Karpas-422 (cell line): ENCODE measurements around the gene MPP3. TPM values are rescaled to one million over a fixed set of nuclear protein-coding genes. Genes with fewer than 3 reads are reported as not detected.

Source experiments
- DNase-seq: peaks from one replicate; pipeline ENCODE4 v3.0.0-alpha.2; 2015
- H2AFZ ChIP-seq: fragments of 200-600 bp; sonication (generic); 2 replicates; pipeline ENCODE4 v1.6.1; 2014; ENCODE audit warnings: antibody characterized with exemption, low read length, mixed read lengths
- H3K27ac ChIP-seq: fragments of 200-600 bp; sonication (generic); 2 replicates; pipeline ENCODE4 v1.5.1; 2014; ENCODE audit warnings: mild to moderate bottlenecking, low read length, moderate library complexity
- H3K27me3 ChIP-seq: fragments of 200-600 bp; sonication (generic); 2 replicates; pipeline ENCODE4 v1.6.1; 2014; ENCODE audit warnings: low read length, mixed read lengths
- H3K36me3 ChIP-seq: fragments of 200-600 bp; sonication (generic); 2 replicates; pipeline ENCODE4 v1.6.1; 2014; ENCODE audit warnings: low read length, mixed read lengths; ENCODE audit not compliant: insufficient read depth
- H3K4me1 ChIP-seq: fragments of 200-600 bp; sonication (generic); 2 replicates; pipeline ENCODE4 v1.6.1; 2014; ENCODE audit warnings: mild to moderate bottlenecking, low read length, mixed read lengths
- H3K4me2 ChIP-seq: fragments of 200-600 bp; sonication (generic); 2 replicates; pipeline ENCODE4 v1.6.1; 2014; ENCODE audit warnings: low read length, low read depth, mild to moderate bottlenecking; ENCODE audit not compliant: poor library complexity, severe bottlenecking
- H3K4me3 ChIP-seq: fragments of 200-600 bp; sonication (generic); 2 replicates; pipeline ENCODE4 v1.5.1; 2014; ENCODE audit warnings: mild to moderate bottlenecking, antibody characterized with exemption, low read length, mixed read lengths
- H3K79me2 ChIP-seq: fragments of 200-600 bp; sonication (generic); 2 replicates; pipeline ENCODE4 v1.6.1; 2014; ENCODE audit warnings: mild to moderate bottlenecking, low read length, mixed read lengths
- H3K9ac ChIP-seq: fragments of 200-600 bp; sonication (generic); 2 replicates; pipeline ENCODE4 v1.6.0; 2014; ENCODE audit warnings: low read length
- H3K9me2 ChIP-seq: fragments of 200-600 bp; sonication (generic), shearing (Covaris generic); replicated peaks from 2 replicates; pipeline ENCODE4 v1.6.0; 2014; ENCODE audit warnings: mild to moderate bottlenecking, low read length, moderate library complexity; ENCODE audit not compliant: insufficient read depth
- H3K9me3 ChIP-seq: fragments of 300-700, 200-600 bp; sonication (generic); 2 replicates; pipeline ENCODE4 v1.6.1; 2014; ENCODE audit warnings: low read length, mixed read lengths
- H4K20me1 ChIP-seq: fragments of 200-600 bp; sonication (generic); 2 replicates; pipeline ENCODE4 v1.6.1; 2014; ENCODE audit warnings: mild to moderate bottlenecking, antibody characterized with exemption, low read length, low read depth; ENCODE audit not compliant: insufficient read depth
- total RNA-seq: library from RNA; depleted of rRNA; stranded (reverse); fragments of >200 nt; shearing (Covaris generic); gene quantifications from 2 replicates; pipeline ENCODE4 v1.2.3, GENCODE V29; 2014; ENCODE audit warnings: low replicate concordance

MPP3 gene
- total RNA-seq, 1 experiment from 2014 or later: not detected

GRCh38 chr17:43774304-43775250 lies 58.4 kb downstream of the MPP3 start:
- H3K27ac ChIP-seq: no peak overlapping the region
- no peak for DNase-seq
- H3K36me3 ChIP-seq: peaks cover 3% of the 10 kb centered on the region; the same call in 1 of the 2 replicates
- no peak overlapping the region for H2AFZ ChIP-seq
- H4K20me1 ChIP-seq: no peaks in the 10 kb centered on the region
- H3K27me3 ChIP-seq: no peaks in the 10 kb centered on the region
- no peak overlapping the region for H3K4me2 ChIP-seq
- no peak overlapping the region for H3K9ac ChIP-seq
- H3K9me3 ChIP-seq: no peaks in the 10 kb centered on the region
- H3K9me2 ChIP-seq: no peaks in the 10 kb centered on the region
- peaks cover 13% of the 10 kb centered on the region for H3K4me1 ChIP-seq
- H3K79me2 ChIP-seq: no peaks in the 10 kb centered on the region
- no peak overlapping the region for H3K4me3 ChIP-seq

GRCh38 chr17:43772877-43773648 lies 59.9 kb downstream of the MPP3 start:
- H4K20me1 ChIP-seq: no peaks in the 10 kb centered on the region
- H3K9ac ChIP-seq: no peak overlapping the region
- no peak overlapping the region for H3K4me2 ChIP-seq
- H3K9me3 ChIP-seq: no peaks in the 10 kb centered on the region
- no peak for DNase-seq
- no peak overlapping the region for H3K4me3 ChIP-seq
- no peaks in the 10 kb centered on the region for H3K27me3 ChIP-seq
- no peaks in the 10 kb centered on the region for H3K79me2 ChIP-seq
- H3K36me3 ChIP-seq: peaks cover 3% of the 10 kb centered on the region
- no peak overlapping the region for H3K27ac ChIP-seq
- H3K9me2 ChIP-seq: no peaks in the 10 kb centered on the region
- H3K4me1 ChIP-seq: peaks cover 6% of the 10 kb centered on the region; the same call in 1 of the 2 replicates
- no peak overlapping the region for H2AFZ ChIP-seq

- Histone ChIP-seq H3K27me3 (no peaks in the 10 kb centered on the region), H3K4me2 (no peak overlapping the region), H3K27ac (no peak overlapping the region), H3K36me3 (peaks cover 3% of the 10 kb centered on the region), H3K79me2 (no peaks in the 10 kb centered on the region), H3K9me2 (no peaks in the 10 kb centered on the region), H2AFZ (no peak overlapping the region), H3K4me3 (no peak overlapping the region), H3K4me1 (peaks cover 5% of the 10 kb centered on the region; the same call in 1 of the 2 replicates), H4K20me1 (no peaks in the 10 kb centered on the region), H3K9ac (no peak overlapping the region), H3K9me3 (no peaks in the 10 kb centered on the region)
- DNase-seq: no peak
Observed at GRCh38 chr17:43771463-43771862, 61.5 kb downstream of the MPP3 start.

- no peaks in the 10 kb centered on the region for H3K79me2 ChIP-seq
- no peak overlapping the region for H3K4me2 ChIP-seq
- H3K4me3 ChIP-seq: no peak overlapping the region
- H3K27ac ChIP-seq: no peak overlapping the region
- no peak overlapping the region for H3K9ac ChIP-seq
- no peaks in the 10 kb centered on the region for H3K27me3 ChIP-seq
- H3K4me1 ChIP-seq: peaks cover 5% of the 10 kb centered on the region; the same call in 1 of the 2 replicates
- H3K9me3 ChIP-seq: no peaks in the 10 kb centered on the region
- no peaks in the 10 kb centered on the region for H4K20me1 ChIP-seq
- DNase-seq: no peak
- peaks cover 3% of the 10 kb centered on the region for H3K36me3 ChIP-seq
- no peak overlapping the region for H2AFZ ChIP-seq
- no peaks in the 10 kb centered on the region for H3K9me2 ChIP-seq
Observed at GRCh38 chr17:43770957-43771356, 62.0 kb downstream of the MPP3 start.

GRCh38 chr17:43769859-43770258 lies 63.1 kb downstream of the MPP3 start:
- H3K27me3 ChIP-seq: no peaks in the 10 kb centered on the region
- H4K20me1 ChIP-seq: no peaks in the 10 kb centered on the region
- H3K9me3 ChIP-seq: no peaks in the 10 kb centered on the region
- H3K4me2 ChIP-seq: no peak overlapping the region
- H3K4me3 ChIP-seq: no peak overlapping the region
- H3K27ac ChIP-seq: no peak overlapping the region
- peaks cover 3% of the 10 kb centered on the region for H3K36me3 ChIP-seq
- no peak overlapping the region for H2AFZ ChIP-seq
- no peak for DNase-seq
- H3K79me2 ChIP-seq: no peaks in the 10 kb centered on the region
- no peak overlapping the region for H3K9ac ChIP-seq
- peaks cover 5% of the 10 kb centered on the region; the same call in 1 of the 2 replicates for H3K4me1 ChIP-seq
- H3K9me2 ChIP-seq: no peaks in the 10 kb centered on the region

- H3K4me2 ChIP-seq: no peak overlapping the region
- no peaks in the 10 kb centered on the region for H4K20me1 ChIP-seq
- no peaks in the 10 kb centered on the region for H3K9me2 ChIP-seq
- no peaks in the 10 kb centered on the region for H3K9me3 ChIP-seq
- H2AFZ ChIP-seq: no peak overlapping the region
- no peak for DNase-seq
- H3K9ac ChIP-seq: no peak overlapping the region
- no peak overlapping the region for H3K4me3 ChIP-seq
- H3K79me2 ChIP-seq: no peaks in the 10 kb centered on the region
- H3K27me3 ChIP-seq: no peaks in the 10 kb centered on the region
- no peak overlapping the region for H3K27ac ChIP-seq
- peaks cover 5% of the 10 kb centered on the region; the same call in 1 of the 2 replicates for H3K4me1 ChIP-seq
- peaks cover 3% of the 10 kb centered on the region for H3K36me3 ChIP-seq
Observed at GRCh38 chr17:43769426-43769825, 63.5 kb downstream of the MPP3 start.

- no peak overlapping the region for H3K27ac ChIP-seq
- peaks cover 3% of the 10 kb centered on the region for H3K36me3 ChIP-seq
- no peaks in the 10 kb centered on the region for H3K9me2 ChIP-seq
- no peaks in the 10 kb centered on the region for H3K27me3 ChIP-seq
- no peaks in the 10 kb centered on the region for H3K9me3 ChIP-seq
- H4K20me1 ChIP-seq: no peaks in the 10 kb centered on the region
- H3K9ac ChIP-seq: no peak overlapping the region
- no peak overlapping the region for H3K4me3 ChIP-seq
- H3K4me1 ChIP-seq: peaks cover 5% of the 10 kb centered on the region; the same call in 1 of the 2 replicates
- DNase-seq: no peak
- no peak overlapping the region for H3K4me2 ChIP-seq
- H2AFZ ChIP-seq: no peak overlapping the region
- no peaks in the 10 kb centered on the region for H3K79me2 ChIP-seq
Observed at GRCh38 chr17:43768943-43769342, 64.0 kb downstream of the MPP3 start.

- no peaks in the 10 kb centered on the region for H3K27me3 ChIP-seq
- no peak overlapping the region for H3K27ac ChIP-seq
- no peaks in the 10 kb centered on the region for H3K79me2 ChIP-seq
- no peaks in the 10 kb centered on the region for H3K9me3 ChIP-seq
- H3K4me3 ChIP-seq: no peak overlapping the region
- H3K4me2 ChIP-seq: no peak overlapping the region
- H3K36me3 ChIP-seq: peaks cover 3% of the 10 kb centered on the region
- peaks cover 5% of the 10 kb centered on the region; the same call in 1 of the 2 replicates for H3K4me1 ChIP-seq
- H4K20me1 ChIP-seq: no peaks in the 10 kb centered on the region
- no peaks in the 10 kb centered on the region for H3K9me2 ChIP-seq
- H2AFZ ChIP-seq: no peak overlapping the region
- no peak overlapping the region for H3K9ac ChIP-seq
- DNase-seq: no peak
Observed at GRCh38 chr17:43768382-43768781, 64.6 kb downstream of the MPP3 start.
